HL-60/S4 treated with phorbol 12-myristate 13-acetate at 8.2 ng/mL for 4 days and 3 days (cell line): ENCODE results near the gene C11orf98.

Source experiments
- in situ Hi-C: fragments of 300-500 bp; cut with MboI; formaldehyde crosslinking; loops from 2 replicates; pipeline ENCODE4 v1.15.0; 2022; ENCODE audit warnings: low sequenced_read_pairs

C11orf98 gene

GRCh38 chr11:62613291-62613778 lies 51.7 kb downstream of the C11orf98 start:
- in situ Hi-C loops: no loop called here
